Measurements from ENCODE around the gene RPS6KA2. TPM values are rescaled to one million over a fixed set of nuclear protein-coding genes. Genes with fewer than 3 reads are reported as not detected.

RPS6KA2 gene
- total RNA-seq, 3 donors from 2014 or later (not counting 1 experiment from before 2014, with no cell fraction given): 2.8 to 4.5 (median 2.9) TPM

- Histone ChIP-seq H3K4me1 (ENCODE audit: control insufficient read depth, insufficient read depth, low read length) (no peaks in the 10 kb centered on the region), H3K9me3 (ENCODE audit: control insufficient read depth, insufficient read depth, low read length) (no peaks in the 10 kb centered on the region), H3K27me3 (ENCODE audit: control insufficient read depth, insufficient read depth, low read length) (no peaks in the 10 kb centered on the region), H3K36me3 (ENCODE audit: control insufficient read depth, insufficient read depth, low read length) (no peaks in the 10 kb centered on the region), H3K4me3 (ENCODE audit: low read length) (no peak overlapping the region), H3K27ac (ENCODE audit: low read length) (no peak overlapping the region)
- Mint-ChIP-seq H3K36me3 (no peaks in the 10 kb centered on the region), H3K4me1 (no peaks in the 10 kb centered on the region), H3K4me3 (no peak overlapping the region), H3K9me3 (no peaks in the 10 kb centered on the region), H3K27me3 (ENCODE audit: low read depth in 2 of 2) (peaks cover 3 to 4% of the 10 kb centered on the region in 2 donors), H3K27ac (no peak overlapping the region)
- no peak for ATAC-seq
- DNase-seq: no peak
- intact Hi-C loops (cut with micrococcal nuclease): no loop called here
- 92% methylated on average over 4 of the region's 4 CpGs for WGBS (ENCODE audit: insufficient coverage)
- no peak for TF ChIP-seq CTCF (IDR thresholded peaks at IDR 0.05)
Observed at GRCh38 chr6:166527849-166528248, 99.2 kb downstream of the RPS6KA2 start.

GRCh38 chr6:166526937-166527336, 100.1 kb downstream of the RPS6KA2 start:
- H3K36me3 Mint-ChIP-seq: no peaks in the 10 kb centered on the region
- TF ChIP-seq CTCF (IDR thresholded peaks at IDR 0.05): no peak

GRCh38 chr6:166525567-166525966, 101.5 kb downstream of the RPS6KA2 start:
- Mint-ChIP-seq H3K27ac (no peak overlapping the region), H3K36me3 (no peaks in the 10 kb centered on the region), H3K9me3 (peaks cover 2 to 3% of the 10 kb centered on the region in 2 donors), H3K27me3 (ENCODE audit: low read depth in 2 of 2) (peaks cover 7 to 10% of the 10 kb centered on the region in 2 donors), H3K4me1 (no peaks in the 10 kb centered on the region), H3K4me3 (no peak overlapping the region)
- intact Hi-C loops (cut with micrococcal nuclease): no loop called here
- Histone ChIP-seq H3K4me1 (ENCODE audit: control insufficient read depth, insufficient read depth, low read length) (no peaks in the 10 kb centered on the region), H3K4me3 (ENCODE audit: low read length) (no peak overlapping the region), H3K27me3 (ENCODE audit: control insufficient read depth, insufficient read depth, low read length) (no peaks in the 10 kb centered on the region), H3K9me3 (ENCODE audit: control insufficient read depth, insufficient read depth, low read length) (peaks cover 3% of the 10 kb centered on the region), H3K36me3 (ENCODE audit: control insufficient read depth, insufficient read depth, low read length) (no peaks in the 10 kb centered on the region), H3K27ac (ENCODE audit: low read length) (no peak overlapping the region)
- 91% methylated on average over 9 of the region's 9 CpGs for WGBS (ENCODE audit: insufficient coverage)
- no peak for ATAC-seq
- no peak for TF ChIP-seq CTCF (IDR thresholded peaks at IDR 0.05)
- no peak for DNase-seq

More at GRCh38 chr6:166526937-166527336, 100.1 kb downstream of the RPS6KA2 start:
- WGBS (ENCODE audit: insufficient coverage): 90% methylated on average over 10 of the region's 10 CpGs
- DNase-seq (no peak), ATAC-seq (no peak)
- H3K4me3 ChIP-seq (ENCODE audit: low read length): no peak overlapping the region
- H3K27me3 Mint-ChIP-seq (ENCODE audit: low read depth in 2 of 2): peaks cover 3 to 10% of the 10 kb centered on the region in 2 donors
- H3K27ac Mint-ChIP-seq: no peak overlapping the region
- H3K4me3 Mint-ChIP-seq: no peak overlapping the region
- no peaks in the 10 kb centered on the region for H3K27me3 ChIP-seq (ENCODE audit: control insufficient read depth, insufficient read depth, low read length)
- no peak overlapping the region for H3K27ac ChIP-seq (ENCODE audit: low read length)
- H3K9me3 ChIP-seq (ENCODE audit: control insufficient read depth, insufficient read depth, low read length): no peaks in the 10 kb centered on the region
- no peaks in the 10 kb centered on the region for H3K4me1 ChIP-seq (ENCODE audit: control insufficient read depth, insufficient read depth, low read length)
- H3K9me3 Mint-ChIP-seq: no peaks in the 10 kb centered on the region
- intact Hi-C loops (cut with micrococcal nuclease): no loop called here
- no peaks in the 10 kb centered on the region for H3K4me1 Mint-ChIP-seq
- no peaks in the 10 kb centered on the region for H3K36me3 ChIP-seq (ENCODE audit: control insufficient read depth, insufficient read depth, low read length)

Measured in natural killer cell (primary cell).